ENCODE measurements around the gene MMRN2.
A peak's percentile ranks its signal among the peaks of the same experiment; 100 is the strongest.
"Not testable (repeated sequence)": the region's sequence is repeated elsewhere in the genome, so short reads cannot be mapped to it uniquely, and the experiment has no call there.

MMRN2 gene

DNA sequence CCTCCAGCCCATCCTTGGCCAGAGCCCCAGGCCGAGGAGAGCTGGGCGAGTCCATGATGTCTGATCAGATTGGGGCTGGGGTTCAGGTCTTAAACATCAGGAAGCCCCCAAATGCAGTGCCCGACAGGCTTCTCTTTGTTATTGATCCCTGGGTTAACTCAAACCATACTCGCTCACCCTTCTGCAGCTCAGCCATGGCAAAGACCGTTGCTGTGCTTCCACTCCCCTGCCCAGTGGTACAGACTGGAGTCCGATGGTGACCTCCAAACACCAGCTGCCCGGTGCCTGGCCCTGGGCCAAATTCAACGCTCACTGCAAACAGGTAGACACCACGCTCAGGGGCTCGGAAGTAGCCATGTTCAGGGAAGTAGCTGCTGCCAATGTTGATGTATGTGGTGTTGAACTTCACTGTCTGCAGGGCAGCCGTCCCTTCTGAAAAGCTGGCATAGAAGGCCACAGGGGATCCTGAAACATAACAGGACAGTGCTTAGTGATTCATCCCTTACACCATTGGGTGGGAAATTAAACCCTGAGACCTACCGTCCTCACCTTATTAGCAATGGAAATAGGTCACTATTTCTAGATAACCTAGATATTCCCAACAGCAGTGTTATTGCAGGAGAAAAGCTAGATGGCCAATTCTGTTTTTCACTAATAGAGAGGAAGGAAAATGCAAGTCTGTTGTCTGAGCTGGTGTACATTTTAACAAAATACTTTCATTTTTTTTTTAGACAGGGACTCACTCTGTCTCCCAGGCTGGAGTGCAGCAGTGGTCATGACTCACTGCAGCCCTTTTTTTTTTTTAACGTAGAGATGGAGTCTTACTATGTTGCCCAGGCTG, 20.5 kb downstream of the MMRN2 start:
- DNase-seq (ENCODE audit: low read depth), result peak; percentile 28
- TF ChIP-seq, protein P1, sequence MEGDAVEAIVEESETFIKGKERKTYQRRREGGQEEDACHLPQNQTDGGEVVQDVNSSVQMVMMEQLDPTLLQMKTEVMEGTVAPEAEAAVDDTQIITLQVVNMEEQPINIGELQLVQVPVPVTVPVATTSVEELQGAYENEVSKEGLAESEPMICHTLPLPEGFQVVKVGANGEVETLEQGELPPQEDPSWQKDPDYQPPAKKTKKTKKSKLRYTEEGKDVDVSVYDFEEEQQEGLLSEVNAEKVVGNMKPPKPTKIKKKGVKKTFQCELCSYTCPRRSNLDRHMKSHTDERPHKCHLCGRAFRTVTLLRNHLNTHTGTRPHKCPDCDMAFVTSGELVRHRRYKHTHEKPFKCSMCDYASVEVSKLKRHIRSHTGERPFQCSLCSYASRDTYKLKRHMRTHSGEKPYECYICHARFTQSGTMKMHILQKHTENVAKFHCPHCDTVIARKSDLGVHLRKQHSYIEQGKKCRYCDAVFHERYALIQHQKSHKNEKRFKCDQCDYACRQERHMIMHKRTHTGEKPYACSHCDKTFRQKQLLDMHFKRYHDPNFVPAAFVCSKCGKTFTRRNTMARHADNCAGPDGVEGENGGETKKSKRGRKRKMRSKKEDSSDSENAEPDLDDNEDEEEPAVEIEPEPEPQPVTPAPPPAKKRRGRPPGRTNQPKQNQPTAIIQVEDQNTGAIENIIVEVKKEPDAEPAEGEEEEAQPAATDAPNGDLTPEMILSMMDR (IDR thresholded peaks at IDR 0.05; ENCODE audit: insufficient read depth, low read depth, low read length, missing control alignments), result no peak
- no peak overlapping the region for H3K4me3 ChIP-seq (ENCODE audit: low read length)

DNA sequence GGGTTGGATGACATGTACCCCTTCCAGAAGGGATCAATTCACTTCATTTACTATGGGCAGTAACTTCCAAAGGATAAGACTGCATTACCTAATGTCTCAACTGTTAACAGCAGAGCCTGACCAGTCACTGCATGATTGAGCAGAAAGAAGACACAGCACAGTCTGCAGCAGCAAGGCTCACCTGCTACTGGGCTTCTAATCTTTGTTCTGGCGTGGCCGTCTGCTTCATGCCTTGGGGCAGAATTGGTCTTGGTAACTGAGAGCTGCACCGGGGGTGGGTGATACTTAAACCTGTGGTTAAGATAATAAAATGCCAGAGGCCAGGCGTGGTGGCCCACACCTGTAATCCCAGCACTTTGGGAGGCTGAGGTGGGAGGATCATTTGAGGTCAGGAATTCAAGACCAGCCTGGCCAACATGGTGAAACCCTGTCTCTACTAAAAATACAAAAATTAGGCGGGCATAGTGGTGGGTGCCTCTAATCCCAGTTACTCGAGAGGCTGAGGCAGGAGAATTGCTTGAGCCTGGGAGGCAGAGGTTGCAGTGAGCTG, 23.2 kb downstream of the MMRN2 start:
- H3K4me3 ChIP-seq (ENCODE audit: low read length); DNase-seq (ENCODE audit: low read depth): not testable (repeated sequence)

DNA sequence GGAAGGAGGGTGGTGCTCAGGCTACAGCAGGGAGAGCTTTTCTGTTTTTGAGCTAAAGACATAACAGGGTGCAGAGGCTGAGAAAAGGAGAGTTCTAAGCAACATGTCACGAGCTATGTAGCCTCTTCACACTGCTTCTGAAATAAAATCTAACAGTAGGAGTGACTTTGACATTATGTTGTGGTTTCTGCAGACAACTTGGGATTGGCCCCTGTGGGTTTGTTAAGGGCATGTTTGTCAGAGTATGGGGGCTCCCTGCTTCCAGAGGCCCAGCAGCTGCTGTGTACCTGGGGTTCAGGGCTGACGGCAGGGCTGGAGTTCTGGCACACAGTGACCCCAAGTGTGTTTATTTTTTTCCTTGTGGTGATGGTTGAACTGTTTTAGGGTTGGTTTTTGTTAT, 24.7 kb downstream of the MMRN2 start:
- DNase-seq (ENCODE audit: low read depth), result no peak
- no peak overlapping the region for H3K4me3 ChIP-seq (ENCODE audit: low read length)
- TF ChIP-seq, protein P1 (IDR thresholded peaks at IDR 0.05; ENCODE audit: insufficient read depth, low read depth, low read length, missing control alignments), result no peak

DNA sequence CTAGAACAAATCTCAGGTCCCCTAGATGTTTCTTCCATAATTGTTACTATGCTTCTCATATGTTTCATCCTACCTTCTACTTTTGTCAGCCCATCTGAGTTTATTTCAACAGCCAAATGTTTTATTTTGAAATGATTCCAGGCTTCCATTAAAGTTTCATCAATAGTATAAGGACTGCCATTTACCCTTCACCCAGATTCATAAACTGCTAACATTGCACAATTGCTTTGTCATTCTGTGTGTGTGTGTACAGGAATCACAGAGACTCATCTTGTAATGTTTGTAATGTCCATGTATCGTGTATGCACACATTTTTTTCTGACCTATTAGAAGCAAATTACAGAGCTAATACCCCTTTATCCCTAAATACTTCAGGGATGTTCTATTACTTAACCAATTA, 25.5 kb downstream of the MMRN2 start:
- peak; percentile 79 for DNase-seq (ENCODE audit: low read depth)
- H3K4me3 ChIP-seq (ENCODE audit: low read length), result no peak overlapping the region
- TF ChIP-seq, protein P1 (IDR thresholded peaks at IDR 0.05; ENCODE audit: insufficient read depth, low read depth, low read length, missing control alignments), result no peak

DNA sequence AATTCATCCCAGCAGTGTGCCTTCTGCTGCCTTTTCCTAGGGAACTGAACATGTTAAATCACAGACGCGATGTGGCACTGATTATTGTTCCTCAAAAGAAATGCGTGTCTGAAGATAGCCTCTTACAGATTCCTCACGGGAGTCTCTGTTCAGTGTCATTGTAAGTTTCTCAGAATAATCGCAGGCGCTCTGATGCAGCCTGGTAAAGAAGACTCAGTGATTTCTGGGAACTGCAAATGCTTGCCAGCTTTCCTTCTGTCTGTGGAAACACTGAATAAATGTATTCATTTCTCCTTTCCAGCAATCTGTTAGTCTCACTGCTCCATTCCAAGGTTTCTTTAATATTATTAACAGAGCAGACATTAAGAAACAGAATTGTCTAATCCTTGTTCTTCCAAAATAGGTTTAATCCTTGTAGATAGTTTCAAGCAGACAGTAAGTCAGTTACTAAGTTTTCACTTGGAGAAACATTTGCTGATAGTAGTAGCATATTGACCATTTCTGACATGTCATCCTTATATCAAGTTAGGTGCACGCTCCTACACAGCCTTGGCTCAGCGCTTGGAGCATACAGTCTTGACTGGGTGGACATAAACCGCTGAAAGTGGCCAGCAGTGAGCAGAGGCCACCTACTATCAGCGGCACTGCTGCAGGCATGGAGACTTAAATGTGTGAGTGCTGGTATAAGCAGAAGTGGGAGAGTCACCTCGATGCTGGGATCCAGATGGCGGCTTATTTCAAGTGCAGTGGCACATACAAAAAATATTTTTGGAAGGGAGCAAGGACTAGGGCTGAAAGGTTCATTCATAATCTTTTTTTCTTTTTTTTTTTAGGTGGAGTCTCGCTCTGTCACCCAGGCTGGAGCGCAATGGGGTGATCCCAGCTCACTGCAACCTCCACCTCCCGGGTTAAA, 27.7 kb downstream of the MMRN2 start:
- no peak overlapping the region for H3K4me3 ChIP-seq (ENCODE audit: low read length)
- TF ChIP-seq, protein P1 (IDR thresholded peaks at IDR 0.05; ENCODE audit: insufficient read depth, low read depth, low read length, missing control alignments), result no peak
- DNase-seq (ENCODE audit: low read depth), result no peak

DNA sequence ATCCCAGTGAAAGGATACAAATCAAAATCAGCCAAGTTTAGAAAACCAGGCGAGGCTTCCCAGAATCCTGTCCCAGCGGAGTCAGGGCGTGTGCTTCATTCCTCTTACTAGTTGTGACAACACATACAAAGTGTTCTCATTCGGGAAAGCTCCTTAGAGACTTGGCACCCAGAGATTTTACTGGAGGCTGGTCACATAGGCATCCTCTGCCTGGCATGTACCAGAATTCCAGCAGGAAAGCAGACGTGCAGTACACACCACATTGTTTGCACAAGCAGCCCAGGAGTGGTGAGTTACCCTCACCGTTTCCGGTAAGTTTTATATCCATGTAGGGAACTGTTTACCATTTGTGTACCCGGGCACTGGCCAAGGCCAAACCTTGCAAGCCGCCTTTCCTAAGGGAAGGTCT, 34.9 kb downstream of the MMRN2 start:
- no peak for DNase-seq (ENCODE audit: low read depth)
- H3K4me3 ChIP-seq (ENCODE audit: low read length), result no peak overlapping the region
- TF ChIP-seq, protein P1 (IDR thresholded peaks at IDR 0.05; ENCODE audit: insufficient read depth, low read depth, low read length, missing control alignments), result no peak

DNA sequence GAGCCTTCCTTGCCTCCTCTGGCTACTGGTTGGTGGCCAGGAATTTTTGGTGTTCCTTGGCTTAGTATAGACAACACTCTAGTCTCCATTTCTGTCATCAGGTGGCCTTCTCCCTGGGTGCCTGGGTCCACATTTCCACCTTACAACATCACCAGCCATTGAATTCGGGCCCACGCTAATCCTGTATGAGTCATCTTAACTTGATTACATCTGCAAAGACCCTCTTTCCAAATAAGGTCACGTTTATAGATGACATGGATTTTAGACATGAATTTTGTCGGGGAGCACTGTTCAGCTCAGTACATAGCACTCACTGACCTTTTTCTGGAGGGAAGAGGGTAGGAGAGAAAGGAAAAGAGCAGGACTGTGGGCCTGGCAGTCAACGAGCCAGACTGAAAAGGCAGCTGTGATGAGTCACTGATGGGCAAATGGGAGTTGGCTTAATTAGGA, 39.4 kb downstream of the MMRN2 start:
- DNase-seq (ENCODE audit: low read depth), result peak; percentile 41
- TF ChIP-seq, protein P1 (IDR thresholded peaks at IDR 0.05; ENCODE audit: insufficient read depth, low read depth, low read length, missing control alignments), result no peak
- no peak overlapping the region for H3K4me3 ChIP-seq (ENCODE audit: low read length)
